MCF 10A (cell line): Measurements from ENCODE around the gene COPZ2. TPM values are rescaled to one million over a fixed set of nuclear protein-coding genes. Genes with fewer than 3 reads are reported as not detected.
A peak's percentile ranks its signal among the peaks of the same experiment; 100 is the strongest.

Experiments
- BruUV-seq: library from RNA; stranded (reverse); fragments of 400-500 nt; replicated peaks from 2 replicates; lab custom pipeline; 2021; lab: Mats Ljungman, UMichigan
- CTCF ChIA-PET: fragments of 300-600 bp; sonication (Branson Sonifier 250); formaldehyde crosslinking; extraction: SDS; loops from one replicate; lab custom pipeline; 2021; ENCODE audit warnings: antibody characterized with exemption, inconsistent platforms; lab: Yijun Ruan, JAX
- POLR2A ChIA-PET: fragments of 300-600, 350-650 bp; sonication (Branson Sonifier 250); formaldehyde crosslinking; extraction: SDS; loops from one replicate; lab custom pipeline; 2020; ENCODE audit warnings: antibody characterized with exemption, inconsistent platforms; lab: Yijun Ruan, JAX
- DNase-seq: peaks from one replicate; pipeline ENCODE4 v3.0.0-alpha.2; 2018; ENCODE audit not compliant: unreplicated experiment
- H3K27ac Mint-ChIP-seq: one replicate; pipeline ENCODE4 v1.8.0; 2022; ENCODE audit warnings: mild to moderate bottlenecking, low read depth, mixed read lengths; ENCODE audit not compliant: unreplicated experiment
- H3K27me3 Mint-ChIP-seq: one replicate; pipeline ENCODE4 v1.8.0; 2022; ENCODE audit warnings: mixed read lengths; ENCODE audit not compliant: insufficient read depth, unreplicated experiment
- H3K36me3 Mint-ChIP-seq: one replicate; pipeline ENCODE4 v1.8.0; 2022; ENCODE audit warnings: mild to moderate bottlenecking, moderate library complexity, mixed read lengths; ENCODE audit not compliant: insufficient read depth, unreplicated experiment
- H3K4me1 Mint-ChIP-seq: one replicate; pipeline ENCODE4 v1.8.0; 2022; ENCODE audit warnings: mixed read lengths; ENCODE audit not compliant: insufficient read depth, unreplicated experiment
- H3K4me3 Mint-ChIP-seq: one replicate; pipeline ENCODE4 v1.8.0; 2022; ENCODE audit warnings: mild to moderate bottlenecking, moderate library complexity, mixed read lengths; ENCODE audit not compliant: unreplicated experiment
- H3K9me3 Mint-ChIP-seq: one replicate; pipeline ENCODE4 v1.8.0; 2022; ENCODE audit warnings: mixed read lengths; ENCODE audit not compliant: unreplicated experiment
- CTCF ChIP-seq: fragments of 200-600 bp; IDR thresholded peaks from one replicate; pipeline ENCODE4 v1.8.0; 2022; ENCODE audit warnings: antibody characterized with exemption, mild to moderate bottlenecking; ENCODE audit not compliant: unreplicated experiment
- intact Hi-C: fragments of 100-400 bp; cut with micrococcal nuclease; formaldehyde crosslinking; loops from 2 replicates; pipeline ENCODE4 v1.14.1; 2022
- total RNA-seq: library from RNA; stranded (reverse); gene quantifications from 2 replicates; pipeline ENCODE4 v1.2.3, GENCODE V29; 2022

COPZ2 gene
- total RNA-seq, 1 experiment from 2014 or later, result not detected

GRCh38 chr17:48026502-48027321 lies 10.9 kb downstream of the COPZ2 start:
- ChIA-PET CTCF (interaction anchor here (0.6 to 7.1 kb wide), 23 partner anchors 9 to 391 kb away, joined by 3 to 202 read pairs (median 5); partner anchors contain the start of genes NFE2L1 and SNX11), POLR2A (interaction anchor here (0.7 to 5.0 kb wide), 14 partner anchors 10 to 889 kb away, joined by 3 to 220 read pairs (median 10); partner anchors contain the start of genes CBX1, NFE2L1 and SNX11)
- peak; percentile 96 for TF ChIP-seq CTCF
- BruUV-seq, result no TSS peak
- DNase-seq, result peak; percentile 96
- intact Hi-C loops, result loop anchor here (1.0 kb wide), 2 partner anchors 22 to 48 kb away; partner anchors contain the start of gene NFE2L1
- Mint-ChIP-seq H3K9me3 (no peaks in the 10 kb centered on the region), H3K27ac (peak overlapping the region; percentile 100), H3K4me1 (peaks cover 49% of the 10 kb centered on the region), H3K4me3 (peak overlapping the region; percentile 90), H3K27me3 (no peaks in the 10 kb centered on the region), H3K36me3 (peaks cover 10% of the 10 kb centered on the region)

GRCh38 chr17:48025904-48026501 lies 11.6 kb downstream of the COPZ2 start:
- peak overlapping the region; percentile 100 for H3K27ac Mint-ChIP-seq
- ChIA-PET CTCF (interaction anchor here (0.6 to 7.1 kb wide), 29 partner anchors 10 to 592 kb away, joined by 3 to 202 read pairs (median 5); partner anchors contain the start of genes CDK5RAP3, NFE2L1 and SNX11), POLR2A (interaction anchor here (0.6 to 5.0 kb wide), 21 partner anchors 21 to 889 kb away, joined by 3 to 220 read pairs (median 6); partner anchors contain the start of genes CBX1, NFE2L1, PNPO and SNX11)
- H3K9me3 Mint-ChIP-seq, result no peaks in the 10 kb centered on the region
- H3K27me3 Mint-ChIP-seq, result no peaks in the 10 kb centered on the region
- H3K36me3 Mint-ChIP-seq, result peaks cover 10% of the 10 kb centered on the region
- peak; percentile 73 for DNase-seq
- TF ChIP-seq CTCF, result no peak
- H3K4me3 Mint-ChIP-seq, result peak overlapping the region; percentile 90
- intact Hi-C loops, result loop anchor here (1.0 kb wide), 4 partner anchors 22 to 592 kb away; partner anchors contain the start of gene NFE2L1
- BruUV-seq, result no TSS peak
- peaks cover 48% of the 10 kb centered on the region for H3K4me1 Mint-ChIP-seq

DNA sequence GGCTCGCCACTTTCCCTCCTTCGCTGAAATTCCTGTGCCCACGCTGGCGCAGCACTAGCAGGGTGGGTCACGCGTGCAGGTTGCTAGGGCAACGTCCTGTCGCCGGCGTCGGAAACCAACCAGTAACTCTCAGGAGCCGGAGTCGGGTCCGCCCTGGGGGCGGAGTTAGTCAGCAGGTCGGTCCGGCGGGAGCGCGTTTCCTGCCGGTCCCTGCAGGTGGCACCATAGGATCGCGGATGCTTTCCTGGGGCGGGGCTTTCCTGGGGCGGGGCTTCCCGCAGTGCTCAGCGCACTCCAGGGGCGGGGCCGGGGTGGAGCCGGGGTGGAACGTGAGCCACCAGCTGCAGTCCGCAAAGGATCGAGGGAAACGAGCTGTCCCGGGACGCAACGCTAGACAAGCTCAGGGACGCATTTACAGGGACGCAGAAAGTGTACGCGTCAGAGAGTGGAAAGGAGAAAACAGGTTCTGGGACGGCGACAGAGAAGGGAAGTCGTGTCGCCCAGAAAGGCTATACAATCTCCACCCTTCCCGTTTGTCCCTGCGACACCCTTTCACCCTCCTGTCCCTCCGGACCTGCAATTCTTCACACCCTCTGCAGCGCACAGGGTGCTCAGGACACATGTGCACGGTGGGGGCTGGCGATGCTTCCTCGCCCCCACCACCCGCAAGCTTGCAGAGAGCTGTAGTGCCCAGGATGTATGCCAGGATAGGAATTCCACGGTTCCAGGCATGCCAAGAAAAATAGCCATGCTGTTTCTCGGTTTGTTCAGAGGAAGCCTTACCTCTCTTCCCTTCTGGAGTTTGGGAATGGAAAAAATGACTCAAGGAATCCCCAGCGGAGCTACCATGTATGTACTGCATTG lies 12.3 kb downstream of the COPZ2 start:
- Mint-ChIP-seq H3K9me3 (no peaks in the 10 kb centered on the region), H3K27ac (peak overlapping the region; percentile 100), H3K27me3 (no peaks in the 10 kb centered on the region), H3K4me3 (peak overlapping the region; percentile 90), H3K4me1 (peaks cover 41% of the 10 kb centered on the region), H3K36me3 (peaks cover 10% of the 10 kb centered on the region)
- peak; percentile 96 for DNase-seq
- TF ChIP-seq CTCF, result peak; percentile 77
- ChIA-PET CTCF (interaction anchor here (0.6 to 7.1 kb wide), 28 partner anchors 19 to 1265 kb away, joined by 3 to 202 read pairs (median 4); partner anchors contain the start of genes CDK5RAP3, NFE2L1 and SNX11), POLR2A (interaction anchor here (0.6 to 5.0 kb wide), 24 partner anchors 21 to 646 kb away, joined by 3 to 220 read pairs (median 5); partner anchors contain the start of genes CBX1, CDK5RAP3, NFE2L1 and PNPO)
- BruUV-seq, result no TSS peak
- intact Hi-C loops, result loop anchor here (1.0 kb wide), 2 partner anchors 106 to 593 kb away; no protein-coding TSS in a partner anchor
